ENCODE measurements around the gene PRSS48.
"Not testable (repeated sequence)": the region's sequence is repeated elsewhere in the genome, so short reads cannot be mapped to it uniquely, and the experiment has no call there.

PRSS48 gene

GRCh38 chr4:151266497-151266896, 10.5 kb upstream of the PRSS48 start:
- no peak for DNase-seq

GRCh38 chr4:151267104-151267503, 9.9 kb upstream of the PRSS48 start:
- no peak for DNase-seq

DNA sequence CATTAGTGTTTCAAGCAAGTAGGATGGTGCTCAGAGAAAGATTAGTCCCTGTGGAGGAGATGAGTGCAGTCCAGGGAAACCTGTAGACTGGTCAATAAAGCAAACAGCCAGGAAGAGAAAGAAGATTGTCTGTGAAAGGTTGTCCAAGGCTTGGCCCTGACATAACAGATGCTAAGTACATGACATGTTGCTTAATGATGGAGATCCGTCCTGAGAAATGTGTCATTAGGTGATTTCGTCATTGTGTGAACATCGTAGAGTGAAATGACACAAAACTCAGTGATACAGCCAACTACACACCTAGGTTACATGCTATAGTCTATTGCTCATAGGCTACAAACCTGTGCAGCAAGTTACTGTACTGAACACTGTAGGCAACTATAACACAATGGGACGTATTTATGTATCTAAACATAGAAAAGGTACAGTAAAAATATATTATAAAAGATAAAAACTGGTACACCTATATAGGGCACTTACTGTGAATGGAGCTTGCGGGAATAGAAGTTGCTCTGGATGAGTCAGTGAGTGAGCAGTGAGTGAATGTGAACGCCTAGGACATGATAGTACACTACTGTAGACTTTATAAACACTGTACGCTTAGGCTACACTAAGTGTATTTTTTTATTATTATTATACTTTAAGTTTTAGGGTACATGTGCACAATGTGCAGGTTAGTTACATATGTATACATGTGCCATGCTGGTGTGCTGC, 9.0 kb upstream of the PRSS48 start:
- DNase-seq = no peak

GRCh38 chr4:151268905-151269304, 8.1 kb upstream of the PRSS48 start:
- not testable (repeated sequence) for DNase-seq

DNA sequence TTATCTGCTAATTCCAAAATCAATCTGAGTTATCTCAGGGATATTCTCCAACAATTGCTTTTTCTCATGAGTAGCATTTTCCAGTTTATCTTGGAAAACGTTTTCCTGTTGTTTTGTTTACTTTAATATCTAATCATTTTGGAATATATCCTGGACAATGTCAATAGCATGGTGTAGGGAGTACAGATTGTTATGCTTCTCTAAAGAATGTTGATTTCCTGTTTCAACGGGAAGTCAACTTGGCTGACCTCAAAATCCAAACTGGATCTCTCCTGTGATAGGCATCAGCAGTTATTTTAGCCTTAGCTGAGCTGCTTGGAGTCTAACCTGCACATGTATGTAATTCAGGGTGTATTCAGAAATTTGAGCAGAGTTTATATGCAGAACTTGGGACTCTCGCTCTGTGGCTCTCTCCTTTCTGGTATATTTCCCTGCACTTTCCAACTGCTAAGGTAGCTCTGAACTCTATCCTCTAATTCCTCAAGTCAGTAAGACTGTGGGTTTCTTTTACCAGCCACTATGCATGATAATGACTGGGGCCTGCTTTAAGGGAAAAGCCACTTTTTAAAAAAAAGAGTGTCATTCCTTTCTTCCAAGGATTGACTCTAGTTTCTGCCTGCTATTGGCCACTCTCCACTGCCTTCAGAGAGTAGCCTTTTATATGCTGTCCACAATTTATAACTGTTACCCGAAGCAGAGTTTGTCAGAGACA, 7.7 kb downstream of the PRSS48 start:
- DNase-seq = no peak

DNA sequence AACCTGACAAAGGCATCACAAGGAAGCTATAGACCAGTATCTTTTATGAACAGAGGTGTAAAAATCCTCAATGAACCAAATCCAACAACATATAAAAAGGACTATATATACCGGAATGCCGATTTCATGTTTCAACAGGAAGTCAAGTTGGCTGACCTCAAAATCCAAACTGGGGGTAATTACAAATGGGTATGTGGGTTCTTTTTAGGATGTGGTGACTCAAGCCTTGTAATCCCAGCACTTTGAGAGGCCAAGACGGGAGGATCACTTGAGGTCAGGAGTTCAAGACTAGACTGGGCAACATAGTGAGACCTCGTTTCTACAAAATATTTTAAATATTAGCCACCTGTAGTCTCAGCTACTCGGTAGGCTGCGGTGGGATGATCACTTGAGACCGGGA, 10.4 kb downstream of the PRSS48 start:
- DNase-seq = no peak

GRCh38 chr4:151291485-151291884, 14.5 kb downstream of the PRSS48 start:
- DNase-seq = no peak

GRCh38 chr4:151292038-151292437, 15.1 kb downstream of the PRSS48 start:
- DNase-seq = no peak

GRCh38 chr4:151294833-151295496, 18.0 kb downstream of the PRSS48 start:
- DNase-seq = no peak

GRCh38 chr4:151296227-151296626, 19.3 kb downstream of the PRSS48 start:
- no peak for DNase-seq

- DNase-seq = no peak
Observed at GRCh38 chr4:151297170-151297569, 20.2 kb downstream of the PRSS48 start.

DNA sequence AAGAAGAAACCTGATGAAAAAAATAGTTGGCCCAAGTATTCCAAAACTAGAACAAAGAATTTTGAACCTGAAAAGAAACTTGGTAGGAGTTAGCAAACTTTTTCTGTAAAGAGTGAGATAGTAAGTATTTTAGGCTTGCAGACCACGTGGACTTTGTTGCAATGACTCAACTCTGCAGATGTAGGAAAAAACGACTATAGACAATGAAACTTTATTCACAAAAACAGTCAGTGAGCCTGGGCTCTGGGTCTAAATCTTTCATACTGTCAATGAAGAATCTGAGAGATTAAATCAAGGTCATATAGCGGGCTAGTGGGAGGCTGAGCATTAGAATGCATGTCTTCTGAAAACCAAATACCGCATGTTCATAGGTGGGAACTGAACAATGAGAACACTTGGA, 25.5 kb downstream of the PRSS48 start:
- DNase-seq = no peak

DNA sequence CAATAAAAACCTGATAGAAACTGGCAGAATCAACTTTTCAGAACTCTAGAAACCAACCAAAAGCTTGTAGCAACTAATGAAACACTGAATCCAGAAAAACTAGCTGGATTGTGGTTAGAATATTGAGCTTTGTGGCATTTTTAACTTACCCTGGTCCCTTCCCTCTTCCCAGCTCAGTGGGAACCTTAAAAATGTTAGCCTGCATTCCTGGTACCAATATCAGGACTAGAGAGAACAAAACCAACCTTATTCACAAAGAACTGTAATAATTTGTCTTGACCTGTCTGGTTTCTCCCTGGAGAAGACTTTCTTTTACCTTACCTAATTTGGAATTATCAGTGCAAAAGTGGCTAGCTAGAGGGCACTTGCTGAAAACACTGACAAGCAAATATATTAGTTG, 27.3 kb downstream of the PRSS48 start:
- DNase-seq = no peak

DNA sequence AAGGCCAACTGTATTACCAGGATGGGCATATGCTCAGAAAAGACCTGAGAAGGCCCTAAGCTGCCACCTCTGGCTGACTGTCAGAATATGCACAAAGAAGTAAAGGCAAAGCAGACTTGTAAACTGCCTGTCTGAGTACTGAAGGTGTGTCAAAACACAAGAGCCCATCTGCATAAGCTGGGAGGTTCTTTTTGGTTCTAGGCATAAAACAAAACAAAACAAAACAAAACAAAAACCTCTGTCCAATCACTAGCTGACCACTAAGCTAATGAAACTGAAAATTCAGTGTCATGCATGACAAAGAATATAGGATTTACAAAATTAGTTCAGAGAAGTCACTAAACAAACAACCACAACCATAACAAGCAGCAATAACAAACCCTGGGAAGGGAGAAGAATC, 27.8 kb downstream of the PRSS48 start:
- DNase-seq = no peak

GRCh38 chr4:151310124-151310728, 33.3 kb downstream of the PRSS48 start:
- no peak for DNase-seq

DNA sequence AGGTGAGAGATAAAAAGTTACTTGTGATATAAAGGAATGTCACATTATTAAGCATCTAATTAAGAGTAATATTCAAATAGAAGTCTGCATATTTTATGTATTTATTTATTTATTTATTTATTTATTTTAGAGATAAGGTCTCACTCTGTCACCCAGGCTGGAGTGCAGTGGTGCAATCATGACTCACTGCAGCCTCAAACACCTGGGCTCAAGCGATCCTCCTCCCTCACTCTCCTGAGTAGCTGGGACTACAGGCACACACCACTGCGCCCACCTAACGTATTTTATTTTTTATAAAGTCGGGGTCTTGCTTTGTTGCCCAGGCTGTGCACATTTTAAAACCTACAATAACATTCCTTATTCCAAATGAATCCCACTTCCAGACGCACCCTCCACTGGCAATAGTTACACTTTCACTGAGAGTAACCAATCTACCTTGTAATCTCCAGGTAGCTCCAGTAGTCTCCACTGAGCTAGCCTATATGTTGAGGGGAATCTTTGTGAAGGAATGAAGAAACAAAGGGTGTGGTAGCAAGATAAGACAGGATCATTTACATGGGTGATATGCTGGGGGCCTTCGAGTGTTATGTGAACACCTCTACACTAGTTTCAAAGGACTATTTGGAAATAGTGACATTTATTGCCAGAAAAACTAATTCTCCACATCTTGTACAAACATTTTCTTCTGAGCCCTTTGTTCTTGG, 36.5 kb downstream of the PRSS48 start:
- DNase-seq = no peak

DNA sequence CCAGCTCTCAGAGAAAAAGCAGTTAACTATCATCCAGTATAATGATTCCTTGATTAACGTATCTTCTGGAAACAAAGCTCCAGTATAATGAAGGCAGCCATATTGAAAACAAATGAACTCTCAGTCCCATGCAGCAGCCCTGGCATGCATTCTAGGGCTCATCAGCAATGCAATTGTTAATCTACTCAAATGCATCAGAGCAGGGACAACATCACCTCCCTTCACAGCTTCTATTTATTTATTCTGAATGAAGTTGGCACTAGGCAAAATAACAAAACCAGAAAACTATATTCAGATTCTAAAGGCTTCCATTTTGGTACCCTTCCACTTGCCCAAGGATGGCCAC, 37.0 kb downstream of the PRSS48 start:
- DNase-seq = no peak

- DNase-seq = no peak
Observed at GRCh38 chr4:151314479-151314878, 37.5 kb downstream of the PRSS48 start.

GRCh38 chr4:151315212-151315886, 38.4 kb downstream of the PRSS48 start:
- DNase-seq = no peak

DNA sequence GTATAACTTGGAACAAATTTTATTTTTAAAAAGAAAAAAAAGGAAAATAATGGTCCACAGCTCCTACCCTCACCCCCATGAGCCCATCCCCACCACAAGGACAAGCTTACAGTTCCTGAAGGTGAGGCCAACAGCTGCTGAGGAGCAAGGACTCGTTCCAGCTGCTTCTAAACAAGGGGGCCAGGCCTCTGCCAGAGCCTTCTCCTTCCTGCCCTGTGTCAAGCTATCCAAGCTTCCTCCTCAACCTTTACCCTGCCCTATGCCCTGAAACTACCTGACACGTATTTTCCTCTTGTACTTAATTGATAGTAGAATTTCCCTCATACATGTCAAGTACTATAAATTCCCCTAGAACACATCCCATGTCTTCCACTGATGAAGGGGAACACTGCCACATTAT, 39.7 kb downstream of the PRSS48 start:
- no peak for DNase-seq

DNA sequence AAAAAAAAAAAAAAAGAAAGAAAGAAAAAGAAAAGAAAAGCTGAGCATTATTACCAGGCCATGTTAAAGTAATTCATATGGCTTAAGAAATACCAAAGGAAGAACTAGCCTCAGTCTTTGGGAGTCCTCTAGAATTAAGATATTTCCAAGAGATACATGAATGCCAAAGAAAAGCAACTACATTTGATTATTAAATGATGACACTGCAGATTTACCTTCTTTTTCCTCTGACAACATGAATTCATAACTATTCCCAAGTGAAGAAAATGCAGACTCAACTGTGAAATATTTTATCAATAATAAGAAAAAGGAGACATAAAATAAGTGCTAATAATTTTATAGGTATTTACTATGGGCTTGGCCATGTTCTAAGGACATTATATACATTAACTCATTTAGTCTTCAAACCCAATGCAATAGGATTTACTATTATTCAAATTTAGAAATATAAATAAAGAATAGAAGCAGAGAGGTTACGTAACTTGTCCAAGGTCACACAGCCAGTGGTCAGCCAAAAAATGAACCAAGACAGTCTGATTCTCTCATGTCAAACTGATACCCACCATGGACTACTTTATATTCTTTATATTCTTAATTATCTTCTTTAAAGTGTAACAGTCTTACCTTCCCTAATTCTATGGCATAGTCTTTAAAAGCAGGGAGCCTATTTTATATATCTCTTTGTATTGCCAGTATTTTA, 41.5 kb downstream of the PRSS48 start:
- DNase-seq = no peak

DNA sequence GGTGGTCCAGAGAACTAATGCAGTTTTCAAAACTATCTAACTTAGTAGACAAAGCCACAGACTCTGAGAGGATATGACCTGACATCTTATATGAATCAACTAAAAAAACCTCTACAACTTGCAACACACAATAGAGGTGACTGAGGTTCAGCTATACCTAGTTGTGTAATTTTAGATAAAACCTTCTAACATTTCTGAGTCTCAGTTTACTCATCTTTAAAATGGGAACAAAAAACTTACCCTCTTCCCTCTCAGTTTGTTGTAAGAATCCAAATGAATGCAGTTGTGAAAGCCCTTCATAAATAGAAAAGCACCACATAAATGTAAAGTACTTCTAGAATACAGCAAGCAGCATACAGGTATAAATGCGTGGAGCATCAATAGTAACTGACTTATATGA, 42.5 kb downstream of the PRSS48 start:
- DNase-seq = no peak

Data from GOT3 (cell line).